Mesendoderm (in vitro differentiated cells): ENCODE data around the gene ARHGEF17.

Experiments
- DNase-seq: peaks from one replicate; pipeline ENCODE4 v3.0.0; 2013
- H2AK5ac ChIP-seq: 2 replicates; pipeline ENCODE4 v1.6.1; 2013; ENCODE audit warnings: low read length, inconsistent platforms
- H2BK120ac ChIP-seq: 2 replicates; pipeline ENCODE4 v1.6.1; 2013; ENCODE audit warnings: low read depth, mild to moderate bottlenecking, low read length, moderate library complexity, mixed read lengths
- H2BK15ac ChIP-seq: replicated peaks from 2 replicates; pipeline ENCODE4 v1.6.1; 2013; ENCODE audit warnings: low read depth, mild to moderate bottlenecking, moderate library complexity
- H2BK5ac ChIP-seq: 2 replicates; pipeline ENCODE4 v1.6.1; 2013; ENCODE audit warnings: low read length, inconsistent platforms
- H3K18ac ChIP-seq: 2 replicates; pipeline ENCODE4 v1.6.1; 2013; ENCODE audit warnings: mild to moderate bottlenecking, low read length, mixed read lengths
- H3K23ac ChIP-seq: one replicate; pipeline ENCODE4 v1.6.1; 2013; ENCODE audit warnings: low read length
- H3K27ac ChIP-seq: 2 replicates; pipeline ENCODE4 v1.5.1; 2013; ENCODE audit warnings: low read depth, mild to moderate bottlenecking, inconsistent platforms, low read length, moderate library complexity
- H3K27me3 ChIP-seq: 2 replicates; pipeline ENCODE4 v1.6.1; 2013; ENCODE audit warnings: low read length, control low read depth, mild to moderate bottlenecking, inconsistent platforms; ENCODE audit not compliant: insufficient read depth, poor library complexity
- H3K36me3 ChIP-seq: 2 replicates; pipeline ENCODE4 v1.6.1; 2013; ENCODE audit warnings: low read length, inconsistent platforms; ENCODE audit not compliant: control insufficient read depth, insufficient read depth
- H3K4ac ChIP-seq: one replicate; pipeline ENCODE4 v1.6.1; 2013; ENCODE audit warnings: low read depth, mild to moderate bottlenecking, low read length, moderate library complexity
- H3K4me1 ChIP-seq: 2 replicates; pipeline ENCODE4 v1.6.1; 2013; ENCODE audit warnings: low read depth, low read length, inconsistent platforms; ENCODE audit not compliant: control insufficient read depth
- H3K4me2 ChIP-seq: 2 replicates; pipeline ENCODE4 v1.6.1; 2013; ENCODE audit warnings: low read length
- H3K4me3 ChIP-seq: 2 replicates; pipeline ENCODE4 v1.5.1; 2013; ENCODE audit warnings: mild to moderate bottlenecking, low read length
- H3K56ac ChIP-seq: one replicate; pipeline ENCODE4 v1.6.1; 2013; ENCODE audit warnings: low read length
- H3K79me1 ChIP-seq: 2 replicates; pipeline ENCODE4 v1.6.1; 2013; ENCODE audit warnings: low read length, inconsistent platforms
- H3K79me2 ChIP-seq: 2 replicates; pipeline ENCODE4 v1.6.1; 2013; ENCODE audit warnings: mild to moderate bottlenecking, low read length; ENCODE audit not compliant: control insufficient read depth, insufficient read depth
- H3K9ac ChIP-seq: 2 replicates; pipeline ENCODE4 v1.6.1; 2013; ENCODE audit warnings: low read length, inconsistent platforms
- H4K5ac ChIP-seq: one replicate; pipeline ENCODE4 v1.6.1; 2013; ENCODE audit warnings: low read length
- H4K8ac ChIP-seq: one replicate; pipeline ENCODE4 v1.6.1; 2013; ENCODE audit warnings: low read depth, mild to moderate bottlenecking, control low read depth, low read length, moderate library complexity
- WGBS: extraction: QIAGEN DNeasy Blood & Tissue Kit; methylation state at CpG from one replicate; pipeline ENCODE4 v1.1.7; 2013; ENCODE audit warnings: low lambda C conversion rate, missing lambda C conversion rate; ENCODE audit not compliant: insufficient coverage; ENCODE audit errors: extremely low coverage; 5-methylcytosine and 5-hydroxymethylcytosine counted together

Gene ARHGEF17

DNA sequence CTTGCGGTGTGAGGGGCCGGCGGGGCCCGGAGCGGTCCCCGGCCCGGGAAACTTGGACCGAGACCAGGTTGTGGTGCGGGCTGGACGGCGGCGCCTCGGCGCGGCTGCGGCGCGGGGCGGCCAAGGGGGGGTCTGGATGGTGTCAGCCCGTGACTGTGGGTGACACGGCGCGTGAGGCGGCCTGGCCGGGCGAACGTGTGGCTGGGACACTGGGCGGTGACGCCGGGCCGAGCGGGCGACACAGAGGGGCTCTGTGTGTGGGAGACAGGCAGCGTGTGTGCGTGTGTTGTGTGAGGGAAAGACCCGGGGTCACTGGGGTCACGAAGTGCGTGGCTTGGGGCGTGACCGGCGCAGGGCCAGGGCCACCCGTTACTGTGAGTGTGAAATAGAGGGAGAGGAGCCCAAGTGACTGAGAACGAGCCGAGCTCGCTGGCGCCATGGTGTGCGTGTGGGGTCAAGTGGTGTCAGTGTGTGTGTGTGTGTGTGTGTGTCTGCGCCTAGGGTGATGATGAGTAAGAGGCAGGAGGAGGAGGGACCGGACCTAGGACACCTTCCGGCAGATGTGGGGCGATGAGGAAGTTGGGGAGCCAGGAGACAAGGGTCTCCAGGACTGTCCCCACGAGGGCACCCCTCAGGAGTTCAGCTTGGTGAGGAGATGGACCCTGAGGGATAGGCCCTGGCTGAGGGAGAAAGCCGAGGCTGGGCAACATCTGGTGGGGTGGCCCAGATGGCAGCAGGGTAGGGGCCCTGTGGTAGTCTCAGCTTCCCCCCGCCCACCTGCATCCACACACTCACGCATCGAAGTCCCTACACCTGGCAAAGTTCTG is 68.9 kb downstream of the ARHGEF17 start:
- no peak overlapping the region for H2BK15ac ChIP-seq
- H3K27me3 ChIP-seq = no peaks in the 10 kb centered on the region
- no CpG with 5 or more reads among the region's 56 CpGs for WGBS
- H3K56ac ChIP-seq = peak overlapping the region; percentile 93
- no peak overlapping the region for H4K8ac ChIP-seq
- no peak overlapping the region for H3K4ac ChIP-seq
- H3K23ac ChIP-seq = peak overlapping the region; percentile 61
- no peak overlapping the region for H3K27ac ChIP-seq
- peak overlapping the region; percentile 39 for H3K4me2 ChIP-seq
- H3K9ac ChIP-seq = peak overlapping the region; percentile 91
- H3K79me1 ChIP-seq = peaks cover 19% of the 10 kb centered on the region
- H3K18ac ChIP-seq = peak overlapping the region; percentile 54
- H2BK120ac ChIP-seq = no peak overlapping the region
- no peak overlapping the region for H2BK5ac ChIP-seq
- no peak overlapping the region for H2AK5ac ChIP-seq
- H3K4me3 ChIP-seq = peak overlapping the region; percentile 86
- no peak overlapping the region for H4K5ac ChIP-seq
- peak; percentile 74 for DNase-seq
- H3K4me1 ChIP-seq = no peaks in the 10 kb centered on the region
- H3K36me3 ChIP-seq = no peaks in the 10 kb centered on the region
- peaks cover 2% of the 10 kb centered on the region for H3K79me2 ChIP-seq

DNA sequence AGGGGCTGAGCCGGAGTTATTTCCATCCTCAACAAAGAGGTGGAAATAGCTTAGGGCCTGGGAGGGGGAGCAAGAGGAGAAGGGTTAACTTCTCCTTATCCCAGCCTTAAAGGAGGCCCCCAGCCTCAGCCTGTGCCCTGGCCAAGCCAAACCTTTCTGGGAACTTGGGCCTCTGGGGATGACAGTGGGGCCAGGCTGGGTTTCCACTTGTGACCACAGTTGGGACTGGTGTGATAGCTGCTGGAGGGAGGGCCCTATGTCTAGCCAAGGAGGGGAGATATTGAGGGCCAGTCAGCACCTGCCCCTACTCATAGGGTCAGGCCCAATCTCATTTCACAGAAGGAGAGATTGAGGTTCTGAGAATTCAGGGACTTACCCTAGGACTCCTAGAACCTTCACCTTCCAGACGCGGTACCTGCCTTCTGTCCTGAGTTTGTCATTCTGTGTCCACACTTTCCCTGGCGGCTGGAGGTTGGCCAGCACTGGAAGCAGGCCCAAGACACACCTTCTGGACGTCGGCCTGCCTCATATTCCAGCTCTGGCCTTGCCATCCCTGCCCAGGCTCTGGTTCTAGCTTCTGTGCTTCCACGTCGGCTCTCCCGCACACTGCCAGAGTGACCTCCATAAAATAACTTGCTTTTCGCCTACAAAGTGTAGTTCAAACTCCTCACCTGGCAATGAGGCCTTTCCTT is 71.3 kb downstream of the ARHGEF17 start:
- no peak overlapping the region for H3K4me3 ChIP-seq
- WGBS = no CpG with 5 or more reads among the region's 10 CpGs

GRCh38 chr11:73380331-73380730 is 72.3 kb downstream of the ARHGEF17 start:
- H2BK120ac ChIP-seq = no peak overlapping the region
- no peak overlapping the region for H2AK5ac ChIP-seq
- no peak overlapping the region for H3K4me2 ChIP-seq
- no CpG with 5 or more reads among the region's 7 CpGs for WGBS
- no peak for DNase-seq
- H3K23ac ChIP-seq = no peak overlapping the region
- H2BK15ac ChIP-seq = no peak overlapping the region
- no peak overlapping the region for H4K8ac ChIP-seq
- peaks cover 23% of the 10 kb centered on the region for H3K79me1 ChIP-seq
- H3K79me2 ChIP-seq = peaks cover 2% of the 10 kb centered on the region
- H3K56ac ChIP-seq = no peak overlapping the region
- H3K9ac ChIP-seq = no peak overlapping the region
- no peaks in the 10 kb centered on the region for H3K4me1 ChIP-seq
- H4K5ac ChIP-seq = no peak overlapping the region
- H3K36me3 ChIP-seq = no peaks in the 10 kb centered on the region
- no peak overlapping the region for H3K4me3 ChIP-seq
- no peaks in the 10 kb centered on the region for H3K27me3 ChIP-seq
- no peak overlapping the region for H3K27ac ChIP-seq
- H2BK5ac ChIP-seq = no peak overlapping the region
- no peak overlapping the region for H3K18ac ChIP-seq
- H3K4ac ChIP-seq = no peak overlapping the region

More for the DNA sequence above, 71.3 kb downstream of the ARHGEF17 start:
- no peak overlapping the region for H2AK5ac ChIP-seq
- H4K8ac ChIP-seq = no peak overlapping the region
- no peak overlapping the region for H3K9ac ChIP-seq
- no peak overlapping the region for H3K4me2 ChIP-seq
- no peak overlapping the region for H3K23ac ChIP-seq
- H3K4me1 ChIP-seq = no peaks in the 10 kb centered on the region
- H3K18ac ChIP-seq = no peak overlapping the region
- H3K56ac ChIP-seq = no peak overlapping the region
- no peak overlapping the region for H2BK5ac ChIP-seq
- H4K5ac ChIP-seq = no peak overlapping the region
- H3K79me2 ChIP-seq = peaks cover 2% of the 10 kb centered on the region
- no peak overlapping the region for H3K4ac ChIP-seq
- no peak overlapping the region for H2BK120ac ChIP-seq
- H3K36me3 ChIP-seq = no peaks in the 10 kb centered on the region
- H3K27ac ChIP-seq = no peak overlapping the region
- no peak for DNase-seq
- H2BK15ac ChIP-seq = no peak overlapping the region
- no peaks in the 10 kb centered on the region for H3K27me3 ChIP-seq
- peaks cover 23% of the 10 kb centered on the region for H3K79me1 ChIP-seq

DNA sequence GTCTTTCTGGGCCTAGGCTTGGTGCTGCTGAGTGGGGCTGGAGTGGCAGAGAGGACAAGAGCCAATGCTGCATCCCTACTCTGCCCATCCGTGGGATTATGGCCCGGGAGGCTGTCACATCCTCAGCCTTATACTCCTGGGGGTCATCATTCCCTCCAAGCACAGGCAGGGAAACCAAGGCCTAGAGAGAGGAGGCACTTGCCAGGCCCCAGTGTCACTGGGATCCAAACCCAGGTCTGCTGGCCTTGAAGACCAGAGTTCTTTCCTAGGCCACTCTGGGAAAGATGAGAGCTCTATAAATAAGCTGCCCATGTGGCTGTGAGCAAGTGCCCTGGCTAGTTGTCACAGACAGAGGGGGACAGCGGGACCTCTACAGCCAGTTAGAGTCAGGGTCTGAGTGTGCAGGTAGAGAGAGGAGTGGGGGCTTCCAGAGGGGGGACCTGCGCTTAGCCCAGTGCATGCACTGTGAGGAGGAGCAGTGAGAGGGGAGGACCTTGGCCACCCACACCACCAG is 72.9 kb downstream of the ARHGEF17 start:
- Histone ChIP-seq H3K4me2 (no peak overlapping the region), H2BK15ac (no peak overlapping the region), H3K9ac (no peak overlapping the region), H2BK120ac (no peak overlapping the region), H2AK5ac (no peak overlapping the region), H4K8ac (no peak overlapping the region), H3K27me3 (no peaks in the 10 kb centered on the region), H3K79me1 (peaks cover 23% of the 10 kb centered on the region), H3K36me3 (no peaks in the 10 kb centered on the region), H3K4ac (no peak overlapping the region), H3K79me2 (peaks cover 2% of the 10 kb centered on the region), H3K23ac (peak overlapping the region; percentile 80), H3K4me1 (no peaks in the 10 kb centered on the region), H3K4me3 (no peak overlapping the region), H3K27ac (no peak overlapping the region), H3K56ac (no peak overlapping the region), H2BK5ac (no peak overlapping the region), H3K18ac (no peak overlapping the region), H4K5ac (no peak overlapping the region)
- DNase-seq = no peak
- no CpG with 5 or more reads among the region's 4 CpGs for WGBS

- H3K56ac ChIP-seq = no peak overlapping the region
- H3K79me1 ChIP-seq = peaks cover 25% of the 10 kb centered on the region
- no peak overlapping the region for H4K8ac ChIP-seq
- H3K23ac ChIP-seq = no peak overlapping the region
- no peak overlapping the region for H3K9ac ChIP-seq
- H3K36me3 ChIP-seq = no peaks in the 10 kb centered on the region
- H3K4ac ChIP-seq = no peak overlapping the region
- H2BK120ac ChIP-seq = no peak overlapping the region
- H2BK5ac ChIP-seq = no peak overlapping the region
- no peak overlapping the region for H2BK15ac ChIP-seq
- no peak overlapping the region for H3K4me2 ChIP-seq
- peaks cover 4% of the 10 kb centered on the region for H3K79me2 ChIP-seq
- no peak overlapping the region for H3K27ac ChIP-seq
- H3K4me1 ChIP-seq = no peaks in the 10 kb centered on the region
- no peak overlapping the region for H3K4me3 ChIP-seq
- H2AK5ac ChIP-seq = no peak overlapping the region
- no CpG with 5 or more reads among the region's 6 CpGs for WGBS
- DNase-seq = no peak
- H3K18ac ChIP-seq = no peak overlapping the region
- H4K5ac ChIP-seq = no peak overlapping the region
- no peaks in the 10 kb centered on the region for H3K27me3 ChIP-seq
Observed at GRCh38 chr11:73381589-73381988, 73.5 kb downstream of the ARHGEF17 start.
